Activated CD4-positive, alpha-beta T cell treated with anti-CD3 and anti-CD28 coated beads for 48 hours (primary cell): Measurements from ENCODE around the gene RAB3GAP1.
"Not testable (repeated sequence)": the region's sequence is repeated elsewhere in the genome, so short reads cannot be mapped to it uniquely, and the experiment has no call there.

Source experiments
- DNase-seq: peaks from one replicate; pipeline ENCODE4 v3.0.0-alpha.2; 2020

The RAB3GAP1 gene

DNA sequence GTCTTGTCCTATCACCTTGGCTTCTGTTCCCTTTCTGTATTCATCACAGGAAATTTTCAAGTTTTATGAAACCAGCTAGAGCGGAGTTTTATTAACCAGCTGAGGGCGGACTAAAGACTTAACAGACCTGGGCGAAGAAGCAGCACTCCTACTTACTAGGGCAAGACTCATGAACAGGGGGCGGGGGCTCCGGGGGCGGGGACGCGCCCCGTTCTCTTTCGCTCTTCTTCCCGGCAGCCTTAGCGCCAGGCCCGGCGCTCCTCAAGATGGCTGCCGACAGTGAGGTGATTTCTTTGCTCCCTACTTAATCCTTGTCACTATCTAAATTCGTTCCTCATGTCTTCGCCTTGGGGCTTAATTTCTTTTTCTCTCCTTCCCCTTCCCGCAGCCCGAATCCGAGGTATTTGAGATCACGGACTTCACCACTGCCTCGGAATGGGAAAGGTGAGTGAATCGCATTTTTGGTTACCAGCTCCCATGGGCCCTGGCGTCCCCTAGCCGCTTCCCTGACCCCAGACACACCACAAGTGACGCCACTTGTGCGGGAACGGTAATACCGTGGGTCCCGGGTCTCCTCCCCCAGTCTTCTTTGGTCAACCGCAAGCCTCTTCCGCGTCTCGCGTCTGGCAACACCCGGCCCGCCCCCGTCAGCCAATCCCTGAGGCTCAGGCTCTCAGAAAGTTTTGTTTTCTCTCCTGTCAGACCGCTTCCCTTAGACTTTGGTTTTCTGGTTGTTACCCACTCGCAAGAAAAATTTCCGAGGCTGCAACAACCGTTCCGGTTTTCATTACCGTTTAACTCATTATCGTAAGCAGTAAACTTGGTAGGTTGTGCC is at the start of gene RAB3GAP1:
TSS of gene RAB3GAP1 (plus strand) at position 251 of the 835 bp plus-strand sequence. CDS start at position 267, 16 bp downstream.
- peak; percentile 92 for DNase-seq

DNA sequence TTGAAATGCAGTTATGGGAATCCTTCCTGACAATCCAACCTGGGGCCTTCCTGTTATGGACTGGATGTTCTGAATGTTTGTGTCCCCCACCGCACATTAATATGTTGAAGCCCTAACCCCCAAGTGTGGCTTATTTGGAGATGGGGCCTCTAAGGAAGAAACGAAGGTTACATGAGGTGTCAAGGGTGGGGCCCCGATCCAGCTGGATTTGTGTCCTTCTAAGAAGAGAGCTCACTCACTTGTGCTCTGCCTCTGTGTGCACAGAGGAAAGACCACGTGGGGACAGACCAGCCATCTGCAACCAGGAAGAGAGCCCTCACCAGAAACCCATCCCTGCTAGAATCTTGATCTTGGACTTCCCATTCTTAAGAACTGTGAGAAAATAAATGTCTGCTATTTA is 49.3 kb upstream of the RAB3GAP1 start:
- DNase-seq: no peak

DNA sequence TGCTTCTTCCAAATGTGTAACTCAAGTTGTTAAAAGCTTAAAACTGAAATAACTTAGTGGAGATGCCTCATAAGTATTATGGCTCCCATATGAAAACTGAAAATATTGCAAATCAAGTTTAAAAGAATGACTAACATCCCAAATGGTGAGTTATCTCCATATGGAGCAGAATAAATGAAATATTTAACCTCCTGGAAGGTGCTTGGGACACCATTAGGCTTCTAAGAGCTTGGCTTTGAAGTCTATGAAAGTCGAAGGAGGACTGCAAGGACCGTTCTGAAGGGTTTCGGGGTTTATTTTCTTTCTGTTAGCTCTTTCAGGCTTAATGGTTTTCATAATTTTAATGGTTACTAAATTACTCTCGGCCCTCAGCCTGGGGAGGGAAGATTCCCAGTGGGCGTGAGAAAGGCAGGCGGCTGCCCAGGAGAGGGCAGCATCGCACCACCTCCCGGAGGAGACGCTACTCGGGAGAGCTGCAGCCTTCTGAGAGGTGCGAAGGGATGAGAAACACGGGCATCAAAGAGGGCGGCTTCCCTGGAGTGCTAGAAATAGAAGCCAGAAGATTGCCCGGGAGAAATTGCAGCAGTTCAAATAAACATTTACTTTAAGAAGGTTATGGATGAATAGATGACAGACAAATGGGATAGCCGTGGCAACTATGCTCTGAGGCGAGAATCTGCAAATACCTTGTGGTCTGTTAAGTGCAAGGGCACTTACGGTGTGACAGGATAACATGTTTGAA is 47.9 kb upstream of the RAB3GAP1 start:
- DNase-seq: peak; percentile 85

DNA sequence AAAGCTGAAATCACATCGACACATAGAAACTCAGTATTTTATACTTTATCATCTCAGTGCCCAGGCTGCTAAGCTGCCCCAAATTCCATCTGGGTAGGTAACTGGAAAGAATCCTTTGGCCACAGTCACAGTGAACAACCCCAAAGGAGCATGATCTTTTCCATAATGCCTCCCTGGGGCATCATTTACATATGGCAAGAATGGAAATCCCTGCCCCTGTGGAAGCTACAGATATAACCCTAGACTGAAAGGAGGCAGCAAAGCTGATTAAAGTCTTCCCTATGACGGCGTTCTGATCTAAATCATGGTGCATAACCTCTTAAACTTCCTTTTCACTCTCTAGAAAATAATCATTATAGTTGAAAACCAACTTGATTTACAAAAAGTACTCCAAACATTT is 46.3 kb upstream of the RAB3GAP1 start:
- no peak for DNase-seq

DNA sequence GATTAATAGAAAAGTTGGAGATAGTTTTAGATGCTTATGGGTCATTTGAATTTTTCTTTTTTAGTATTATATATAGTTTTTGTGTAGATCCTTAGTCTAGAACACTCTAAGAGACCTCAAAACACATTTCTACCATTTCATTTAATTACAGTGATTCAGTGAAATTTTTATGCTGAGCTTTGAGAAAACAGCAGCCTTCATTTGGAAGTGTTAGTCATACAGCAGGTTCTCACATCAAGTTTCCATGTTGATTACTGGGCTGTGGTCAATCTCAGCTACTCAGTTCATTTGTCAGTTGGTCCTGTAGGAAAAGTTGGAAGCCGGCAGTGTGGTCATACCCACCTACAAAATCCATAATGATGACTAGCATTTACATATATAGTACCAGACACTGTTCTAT is 42.8 kb upstream of the RAB3GAP1 start:
- no peak for DNase-seq

DNA sequence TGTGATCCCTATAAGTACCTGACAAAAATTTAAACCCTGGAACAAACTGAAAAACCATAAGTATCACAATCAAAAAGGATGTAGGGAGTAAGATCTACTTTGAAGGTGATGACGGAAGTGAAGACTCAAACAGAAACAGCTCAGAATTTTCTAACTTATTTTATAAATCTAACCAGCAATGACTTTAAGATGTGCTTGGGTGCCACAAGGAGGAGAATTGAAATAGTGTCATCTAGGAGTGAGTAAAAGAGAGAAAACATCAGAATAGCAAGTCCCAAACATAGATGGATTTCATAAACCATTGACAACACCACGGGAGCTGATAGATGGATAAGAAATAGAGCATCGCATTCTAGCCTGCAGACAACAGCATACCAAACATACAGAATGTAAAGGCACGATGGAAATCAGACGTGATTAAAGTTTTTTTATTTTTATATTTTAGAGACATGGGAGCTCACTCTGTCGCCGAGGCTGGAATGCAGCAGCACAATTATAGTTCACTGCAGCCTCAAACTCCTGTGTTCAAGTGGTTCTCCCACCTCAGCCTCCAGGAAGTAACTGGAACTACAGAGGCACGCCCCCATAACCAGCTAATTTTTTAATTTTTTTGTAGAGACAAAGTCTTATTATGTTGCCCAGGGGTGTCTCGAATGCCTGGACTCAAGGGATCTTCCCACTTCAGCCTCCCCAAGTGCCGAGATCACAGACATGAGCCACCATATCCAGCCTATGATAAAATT is 41.7 kb upstream of the RAB3GAP1 start:
- DNase-seq: no peak

DNA sequence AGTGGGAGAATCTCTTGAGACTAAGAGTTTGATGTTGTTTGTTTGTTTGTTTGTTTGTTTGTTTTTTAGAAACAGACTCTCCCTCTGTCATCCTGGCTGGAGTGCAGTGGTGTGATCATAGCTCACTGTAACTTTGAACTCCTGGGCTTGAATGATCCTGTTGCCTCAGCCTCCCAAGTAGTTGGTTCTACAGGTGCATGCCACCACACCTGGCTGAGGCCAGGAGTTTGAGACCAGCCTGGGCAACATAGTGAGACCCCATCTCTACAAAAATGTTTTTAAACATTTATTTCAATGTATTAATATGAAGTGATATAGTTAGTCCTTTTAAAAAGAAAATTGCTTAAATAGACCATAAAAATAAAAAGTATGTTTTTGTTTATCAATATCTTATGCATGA is 40.5 kb upstream of the RAB3GAP1 start:
- DNase-seq: no peak

DNA sequence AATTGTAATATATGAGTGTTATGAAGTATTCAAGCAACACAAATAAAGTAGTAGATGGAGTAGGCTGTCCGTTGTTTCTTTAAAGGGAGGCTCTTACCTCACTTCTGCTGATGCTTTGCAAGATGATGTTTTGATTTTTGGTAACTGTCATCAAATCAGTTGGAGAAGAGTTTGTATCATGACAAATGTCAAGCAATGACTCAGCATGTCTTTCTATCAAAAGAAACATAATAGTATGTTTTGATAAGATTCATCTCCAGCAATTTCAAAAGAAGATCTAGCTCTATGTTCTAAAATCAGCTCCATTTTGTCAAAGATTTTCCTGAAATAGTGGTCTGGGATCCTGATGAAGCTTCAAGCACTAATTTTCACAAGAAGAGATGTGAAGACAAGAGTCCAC is 30.5 kb upstream of the RAB3GAP1 start:
- no peak for DNase-seq

DNA sequence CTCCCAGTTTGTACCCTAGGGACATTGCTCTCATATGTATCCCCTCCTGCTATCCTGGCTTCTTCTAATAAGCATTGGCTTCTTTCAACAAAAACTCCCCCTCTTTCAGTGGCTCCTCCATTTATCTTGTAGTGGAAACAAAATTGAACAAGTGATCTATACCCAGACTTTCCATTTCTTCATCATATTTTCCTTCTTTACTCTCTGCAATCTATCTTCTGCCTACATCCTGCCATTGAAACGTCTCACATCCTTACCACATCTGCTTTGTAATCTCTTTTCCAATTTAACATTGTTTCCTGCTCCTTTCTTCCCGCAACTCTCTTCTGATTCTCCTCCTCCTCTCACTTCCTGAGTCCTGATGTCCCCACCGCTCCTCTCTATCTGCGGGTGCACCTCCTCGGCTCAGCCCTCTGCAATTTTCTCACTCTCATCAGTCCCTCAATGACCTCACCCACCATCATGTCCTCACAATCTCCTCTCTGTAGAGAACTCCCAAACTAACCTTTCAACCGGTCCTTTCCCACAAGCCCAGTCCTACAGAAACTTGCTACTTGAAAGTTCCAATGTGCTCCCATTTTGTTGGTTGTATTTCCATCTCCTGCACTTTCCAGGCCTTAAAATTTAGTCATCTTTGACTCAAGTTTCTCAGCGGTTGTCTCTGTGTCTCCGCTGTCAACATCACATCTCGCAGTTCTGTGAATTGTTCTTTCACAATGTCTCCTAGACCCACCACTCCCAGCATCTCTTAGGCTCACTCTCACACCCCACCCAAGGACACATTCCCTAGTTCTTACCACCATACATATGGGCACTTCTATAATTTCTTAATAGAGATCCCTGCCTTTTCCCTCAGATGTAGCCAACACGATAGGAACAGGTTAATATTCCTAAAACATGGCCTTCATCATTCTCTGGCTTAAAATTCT is 28.9 kb upstream of the RAB3GAP1 start:
- no peak for DNase-seq

DNA sequence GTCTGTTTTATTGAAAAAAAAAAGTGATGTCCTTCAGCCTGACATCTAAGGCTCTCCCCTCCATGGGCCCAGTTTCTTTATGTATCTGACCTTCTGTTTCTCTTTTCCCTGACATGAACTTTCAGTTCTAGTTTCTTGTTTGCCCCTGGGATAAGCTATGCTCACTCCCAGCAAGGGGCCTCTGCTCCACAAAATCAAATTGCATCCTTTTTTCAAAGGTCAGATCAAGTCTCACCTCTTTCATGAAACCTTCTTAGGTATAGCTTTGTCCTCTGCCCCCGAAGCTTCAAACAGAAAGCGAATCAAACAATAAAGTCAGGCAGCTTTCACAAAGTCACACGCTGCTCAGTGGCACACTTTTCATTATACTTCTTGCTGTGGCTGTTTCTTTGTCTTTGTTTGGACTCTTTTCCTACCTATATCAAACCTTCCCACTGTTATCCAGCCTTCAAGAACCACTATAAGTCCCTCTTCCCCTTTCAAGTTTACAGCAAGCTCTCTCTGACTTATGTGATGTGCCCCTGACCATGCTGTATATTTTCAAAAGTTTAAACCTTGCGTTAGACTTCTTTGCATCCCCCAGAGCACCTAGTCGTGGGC is 28.1 kb upstream of the RAB3GAP1 start:
- DNase-seq: no peak

DNA sequence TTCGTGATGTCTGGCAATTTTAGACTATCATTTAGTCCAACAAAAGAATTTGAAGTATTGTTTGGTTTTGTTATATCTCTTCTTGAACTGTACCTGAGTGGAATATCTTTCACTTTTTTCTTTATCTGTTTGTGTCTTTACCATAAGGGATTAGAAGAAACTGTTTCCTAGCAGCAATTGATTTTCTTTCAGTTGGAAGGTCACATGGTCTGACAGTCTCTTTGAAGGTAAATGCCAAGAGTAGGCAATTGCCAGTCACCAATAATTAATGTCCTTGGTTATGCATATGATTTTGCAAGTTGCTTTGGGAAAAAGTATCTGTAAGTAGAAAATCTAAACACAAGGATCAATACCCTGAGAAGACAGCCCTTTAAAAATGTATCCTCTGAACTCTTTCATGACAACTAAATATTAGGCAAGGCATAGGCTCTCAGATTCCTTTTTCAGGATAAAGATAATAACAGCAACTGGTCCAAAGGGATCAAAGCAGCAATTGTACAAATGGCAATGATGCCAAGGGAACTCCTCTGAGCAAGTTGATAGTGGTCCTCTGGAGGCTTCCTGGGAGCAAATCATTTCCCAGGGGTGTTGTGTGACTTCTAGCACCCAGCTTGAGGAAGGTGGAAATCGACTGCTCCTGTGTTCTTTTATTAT is 22.5 kb upstream of the RAB3GAP1 start:
- DNase-seq: no peak

DNA sequence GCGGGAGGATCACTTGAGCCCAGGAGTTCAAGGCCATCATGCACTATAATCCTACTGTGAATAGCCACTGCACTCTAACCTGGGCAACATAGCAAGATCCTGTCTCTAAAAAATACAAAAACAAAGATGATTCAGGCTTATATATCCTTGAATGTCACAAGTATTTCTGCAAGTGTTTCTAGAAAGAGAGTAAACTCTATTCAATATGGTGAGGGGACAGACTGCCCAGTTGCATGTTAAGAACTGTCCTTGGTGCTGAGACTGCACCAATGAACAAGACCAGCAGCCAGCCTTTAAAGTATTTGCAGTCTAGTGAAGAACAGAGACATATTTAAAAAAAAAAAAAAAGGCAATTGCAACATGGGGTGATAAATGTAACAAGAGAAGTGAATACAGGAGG is 21.3 kb upstream of the RAB3GAP1 start:
- DNase-seq: no peak

DNA sequence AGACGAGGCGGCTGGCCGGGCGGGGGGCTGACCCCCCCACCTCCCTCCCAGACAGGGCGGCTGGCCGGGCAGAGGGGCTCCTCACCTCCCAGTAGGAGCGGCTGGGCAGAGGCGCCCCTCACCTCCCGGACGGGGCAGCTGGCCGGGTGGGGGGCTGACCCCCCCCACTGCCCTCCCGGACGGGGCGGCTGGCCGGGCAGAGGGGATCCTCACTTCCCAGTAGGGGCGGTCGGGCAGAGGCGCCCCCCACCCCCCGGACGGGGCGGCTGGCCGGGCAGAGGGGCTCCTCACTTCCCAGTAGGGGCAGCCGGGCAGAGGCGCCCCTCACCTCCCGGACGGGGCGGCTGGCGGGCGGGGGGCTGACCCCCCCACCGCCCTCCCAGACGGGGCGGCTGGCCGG is 18.9 kb upstream of the RAB3GAP1 start:
- not testable (repeated sequence) for DNase-seq

DNA sequence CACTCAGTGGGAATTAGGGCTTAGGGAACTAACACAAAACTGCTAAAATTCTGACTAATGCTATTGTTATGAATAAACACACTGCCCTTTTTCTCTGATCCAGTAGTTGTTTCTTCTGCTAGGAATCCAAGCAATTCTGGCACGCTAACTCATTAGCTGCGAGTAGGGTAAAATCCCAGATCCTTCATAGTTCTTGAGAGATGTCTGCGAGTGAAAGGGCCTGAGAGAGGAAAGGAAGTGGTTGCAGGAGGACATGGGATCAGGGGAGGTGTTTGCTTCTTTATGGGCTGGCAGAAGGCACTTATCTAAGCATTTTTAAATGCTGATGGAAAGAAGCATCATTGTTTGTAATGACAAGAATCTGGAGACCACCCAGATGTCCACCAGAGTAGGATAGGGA is 14.3 kb upstream of the RAB3GAP1 start:
- DNase-seq: no peak

DNA sequence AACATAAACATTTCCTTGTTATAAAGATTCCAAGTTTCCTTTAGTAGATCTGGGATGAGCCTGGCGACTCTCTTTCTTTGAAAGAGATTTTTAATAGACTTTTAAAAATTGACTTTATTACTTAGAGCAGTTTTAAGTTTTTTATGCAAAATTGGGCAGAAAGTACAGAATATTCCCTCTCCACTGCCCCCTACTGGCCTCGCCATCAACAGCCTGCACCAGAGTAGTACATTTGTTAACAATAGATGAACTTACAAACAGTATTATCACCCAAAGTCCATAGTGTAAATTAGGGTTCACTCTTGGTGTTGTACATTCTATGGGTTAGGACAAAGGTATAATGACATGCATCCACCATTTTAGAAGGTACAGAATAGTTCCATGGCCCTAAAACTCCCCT is 8.7 kb upstream of the RAB3GAP1 start:
- DNase-seq: peak; percentile 55

DNA sequence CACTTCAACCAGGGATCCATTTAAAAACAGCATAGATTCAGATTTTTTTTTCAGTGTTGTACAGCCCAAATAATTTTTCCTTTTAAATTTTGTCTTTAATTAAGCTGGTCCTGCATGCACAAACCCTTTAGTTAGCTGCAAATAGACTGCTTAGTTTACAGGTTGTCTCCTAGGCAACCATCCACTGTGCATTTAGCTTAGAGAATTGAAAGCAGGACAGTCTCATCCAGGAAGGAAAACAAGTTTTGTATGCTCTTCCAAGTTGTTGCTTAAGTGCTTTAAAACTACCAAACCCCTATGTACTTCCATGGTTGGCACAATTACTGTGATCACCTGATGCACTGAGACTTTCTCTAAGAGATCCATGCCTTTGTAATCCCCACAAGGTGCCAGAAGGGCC is 4.8 kb upstream of the RAB3GAP1 start, which contains the start of gene MAP3K19:
TSS of gene MAP3K19 (minus strand) at position 148 of the 400 bp plus-strand sequence. CDS start 22,800 bp downstream, outside the sequence.
- no peak for DNase-seq

DNA sequence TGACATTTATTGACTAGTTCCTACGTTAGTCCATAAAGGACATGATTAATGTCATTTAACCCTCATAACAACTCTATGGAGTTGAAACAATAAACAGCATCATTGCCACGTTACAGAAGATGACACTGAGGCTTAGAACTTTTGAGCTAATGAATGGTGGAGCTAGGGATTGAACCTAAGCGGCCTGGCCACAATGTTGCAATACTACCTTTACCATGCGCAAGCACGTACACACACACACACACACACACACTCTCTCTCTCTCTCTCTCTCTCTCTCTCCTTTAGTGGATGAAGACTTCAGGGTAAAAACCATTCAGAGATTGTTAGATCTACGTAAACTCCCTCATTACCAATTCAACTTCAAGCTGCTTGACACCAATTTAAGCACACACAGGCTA is 4.0 kb upstream of the RAB3GAP1 start:
- DNase-seq: no peak

DNA sequence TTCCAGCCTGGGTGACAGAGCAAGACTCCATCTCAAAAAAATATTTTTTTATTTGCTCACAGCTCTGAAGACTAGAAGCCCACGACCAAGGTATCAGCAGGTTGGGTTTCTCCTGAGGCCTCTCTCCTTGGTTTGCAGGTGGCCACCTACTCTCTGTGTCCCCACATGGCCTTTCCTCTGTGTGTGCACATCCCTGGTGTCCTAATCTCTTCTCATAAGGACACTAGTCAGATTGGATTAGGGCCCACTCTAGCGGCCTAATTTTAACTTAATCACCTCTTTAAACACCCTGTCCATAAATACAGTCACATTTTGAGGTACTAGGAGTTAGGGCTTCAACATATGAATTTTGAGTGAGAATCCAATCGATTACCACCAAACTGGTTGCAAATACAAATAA is 2.0 kb upstream of the RAB3GAP1 start:
- no peak for DNase-seq

DNA sequence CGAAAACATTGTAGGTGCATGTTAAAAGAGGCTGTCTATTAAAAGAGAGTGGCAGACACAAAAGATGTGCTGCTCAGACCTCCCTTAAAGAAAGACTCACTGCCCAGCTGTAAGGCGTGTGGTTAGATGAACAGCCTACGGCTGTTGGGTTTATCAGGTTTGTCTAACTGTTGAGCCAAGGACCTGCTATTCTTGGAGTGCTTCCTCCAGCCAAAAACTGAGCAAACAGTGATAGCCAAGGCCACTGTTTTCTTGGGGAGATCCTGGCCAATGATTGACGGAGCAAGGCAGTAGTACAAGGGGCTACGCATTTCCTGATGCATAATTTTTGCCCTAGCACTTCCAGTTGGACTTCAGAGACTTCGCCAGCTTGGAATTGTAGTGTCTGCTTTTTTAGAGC is 1.4 kb upstream of the RAB3GAP1 start:
- DNase-seq: no peak

DNA sequence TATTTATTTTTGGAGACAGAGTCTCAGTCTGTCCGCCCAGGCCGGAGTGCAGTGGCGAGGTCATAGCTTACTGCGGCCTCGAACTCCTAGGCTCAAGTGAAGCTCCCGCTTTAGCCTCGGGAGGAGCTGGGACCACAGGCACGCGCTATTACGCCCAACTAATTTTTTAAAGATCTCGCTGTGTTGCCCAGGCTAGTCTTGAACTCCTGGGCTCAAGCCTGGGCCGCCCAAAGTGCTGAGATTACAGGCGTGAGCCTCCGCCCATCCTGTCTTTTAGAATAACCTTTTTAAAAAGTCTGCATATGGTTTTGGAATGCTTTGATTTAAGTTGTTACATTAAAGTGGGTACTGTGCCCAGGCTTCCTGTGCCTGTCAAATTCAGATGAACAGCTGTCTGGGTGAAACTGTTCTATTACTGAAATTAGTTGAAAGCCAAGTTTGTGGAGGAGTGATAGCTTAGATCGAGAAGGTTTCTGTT is 944 bp downstream of the RAB3GAP1 start:
- peak; percentile 50 for DNase-seq

DNA sequence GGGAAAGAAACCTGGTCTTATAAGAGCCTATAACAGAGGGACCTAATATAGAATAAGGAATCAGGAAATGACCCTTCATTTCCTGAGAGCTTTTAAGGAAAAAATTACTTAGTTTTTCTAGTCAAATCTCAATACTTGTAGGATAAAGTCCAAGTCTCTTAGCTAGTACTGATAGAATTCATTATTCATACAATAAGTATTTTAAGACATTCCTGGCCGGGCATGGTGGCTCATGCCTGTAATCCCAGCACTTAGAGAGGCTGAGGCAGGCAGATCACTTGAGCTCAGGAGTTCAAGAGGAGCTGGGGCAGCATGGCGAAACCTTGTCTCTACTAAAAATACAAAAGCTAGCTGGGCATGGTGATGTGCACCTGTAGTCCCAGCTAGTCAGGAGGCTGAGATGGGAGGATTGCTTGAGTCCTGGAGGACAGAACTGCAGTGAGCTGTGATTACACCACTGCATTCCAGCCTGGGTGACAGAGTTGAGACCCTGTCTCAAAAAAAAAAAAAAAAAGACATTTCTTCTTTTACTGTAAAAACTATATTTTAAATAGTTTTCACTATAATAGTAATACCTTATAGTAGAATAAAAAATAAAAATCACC is 3.2 kb downstream of the RAB3GAP1 start:
- no peak for DNase-seq
